Osteoblast (primary cell): ENCODE measurements around the gene CAP1. TPM values are rescaled to one million over a fixed set of nuclear protein-coding genes. Genes with fewer than 3 reads are reported as not detected.

ENCODE experiments used
- DNase-seq: peaks from one replicate; pipeline ENCODE4 v3.0.0; 2011; ENCODE audit warnings: low spot score, mixed read lengths; ENCODE audit not compliant: insufficient read length; ENCODE audit errors: missing footprints
- H2AFZ ChIP-seq: 2 replicates; pipeline ENCODE4 v1.6.0; 2011; ENCODE audit warnings: mild to moderate bottlenecking, low read length
- H3K27ac ChIP-seq: 2 replicates; pipeline ENCODE4 v1.5.1; 2011; ENCODE audit warnings: mild to moderate bottlenecking, low read depth, low read length, moderate library complexity
- H3K27me3 ChIP-seq: 2 replicates; pipeline ENCODE4 v1.6.0; 2012; ENCODE audit warnings: mild to moderate bottlenecking, control low read depth, inconsistent platforms, low read length, moderate library complexity; ENCODE audit not compliant: insufficient read depth
- H3K36me3 ChIP-seq: 2 replicates; pipeline ENCODE4 v1.5.1; 2011; ENCODE audit warnings: mild to moderate bottlenecking, low read length, control low read depth, moderate library complexity; ENCODE audit not compliant: insufficient read depth
- H3K4me1 ChIP-seq: 2 replicates; pipeline ENCODE4 v1.5.1; 2011; ENCODE audit warnings: mild to moderate bottlenecking, low read length, control low read depth, moderate library complexity; ENCODE audit not compliant: insufficient read depth
- H3K4me2 ChIP-seq: 2 replicates; pipeline ENCODE4 v1.6.0; 2011; ENCODE audit warnings: mild to moderate bottlenecking, low read length; ENCODE audit not compliant: insufficient read depth
- H3K4me3 ChIP-seq: fragments of 200-600 bp; sonication (generic); 3 replicates; pipeline ENCODE4 v1.5.1; 2012; ENCODE audit warnings: mild to moderate bottlenecking, low read length, inconsistent platforms; ENCODE audit not compliant: insufficient read depth
- H3K79me2 ChIP-seq: 2 replicates; pipeline ENCODE4 v1.6.0; 2012; ENCODE audit warnings: mild to moderate bottlenecking, low read length, control low read depth, inconsistent platforms; ENCODE audit not compliant: insufficient read depth
- H3K9me3 ChIP-seq: 2 replicates; pipeline ENCODE4 v1.5.1; 2011; ENCODE audit warnings: low read depth, low read length, control low read depth
- H4K20me1 ChIP-seq: 2 replicates; pipeline ENCODE4 v1.6.0; 2012; ENCODE audit warnings: mild to moderate bottlenecking, low read length, control low read depth; ENCODE audit not compliant: insufficient read depth
- CTCF ChIP-seq: IDR thresholded peaks from 2 replicates; pipeline ENCODE4 v1.5.1; 2011; ENCODE audit warnings: mild to moderate bottlenecking, low read depth, low read length, moderate library complexity; ENCODE audit errors: extremely low read depth
- total RNA-seq: library from RNA; depleted of rRNA; stranded (reverse); fragments of >200 nt; gene quantifications from 2 replicates; pipeline ENCODE4 v1.2.3, GENCODE V29; 2012

The CAP1 gene
- total RNA-seq, 1 donor: 390 TPM

- H3K36me3 ChIP-seq: no peaks in the 10 kb centered on the region
- no peaks in the 10 kb centered on the region for H4K20me1 ChIP-seq
- no peak overlapping the region for H2AFZ ChIP-seq
- no peak overlapping the region for H3K4me2 ChIP-seq
- H3K27ac ChIP-seq: no peak overlapping the region
- no peaks in the 10 kb centered on the region for H3K27me3 ChIP-seq
- H3K79me2 ChIP-seq: no peaks in the 10 kb centered on the region
- no peak overlapping the region for H3K4me3 ChIP-seq
- H3K9me3 ChIP-seq: no peaks in the 10 kb centered on the region
- peaks cover 14% of the 10 kb centered on the region for H3K4me1 ChIP-seq
- no peak for DNase-seq
- TF ChIP-seq CTCF: no peak
Observed at GRCh38 chr1:40011198-40011597, 29.3 kb upstream of the CAP1 start.

GRCh38 chr1:40014253-40014706, 26.2 kb upstream of the CAP1 start:
- Histone ChIP-seq H3K4me2 (peak overlapping the region; percentile 53), H3K27me3 (no peaks in the 10 kb centered on the region), H4K20me1 (no peaks in the 10 kb centered on the region), H3K4me1 (peaks cover 14% of the 10 kb centered on the region), H3K27ac (peak overlapping the region; percentile 91), H2AFZ (no peak overlapping the region), H3K36me3 (no peaks in the 10 kb centered on the region), H3K79me2 (no peaks in the 10 kb centered on the region), H3K4me3 (no peak overlapping the region), H3K9me3 (no peaks in the 10 kb centered on the region)
- no peak for DNase-seq
- no peak for TF ChIP-seq CTCF

- Histone ChIP-seq H3K36me3 (no peaks in the 10 kb centered on the region), H3K27me3 (no peaks in the 10 kb centered on the region), H2AFZ (peak overlapping the region; percentile 77), H4K20me1 (no peaks in the 10 kb centered on the region), H3K79me2 (no peaks in the 10 kb centered on the region), H3K4me2 (peak overlapping the region; percentile 53), H3K4me1 (peaks cover 14% of the 10 kb centered on the region), H3K27ac (peak overlapping the region; percentile 91), H3K4me3 (peak overlapping the region; percentile 5), H3K9me3 (no peaks in the 10 kb centered on the region)
- peak; percentile 93 for DNase-seq
- TF ChIP-seq CTCF: no peak
Observed at GRCh38 chr1:40014812-40015594, 25.5 kb upstream of the CAP1 start.

GRCh38 chr1:40017951-40018575, 22.5 kb upstream of the CAP1 start:
- H3K4me3 ChIP-seq: no peak overlapping the region
- TF ChIP-seq CTCF: no peak
- H4K20me1 ChIP-seq: no peaks in the 10 kb centered on the region
- peaks cover 14% of the 10 kb centered on the region for H3K4me1 ChIP-seq
- no peaks in the 10 kb centered on the region for H3K36me3 ChIP-seq
- no peaks in the 10 kb centered on the region for H3K27me3 ChIP-seq
- H2AFZ ChIP-seq: no peak overlapping the region
- no peak overlapping the region for H3K27ac ChIP-seq
- no peak for DNase-seq
- H3K4me2 ChIP-seq: no peak overlapping the region
- no peaks in the 10 kb centered on the region for H3K79me2 ChIP-seq
- H3K9me3 ChIP-seq: no peaks in the 10 kb centered on the region
